ENCODE measurements around the gene CSTPP1.

GRCh38 chr11:46892109-46892508, 44.5 kb upstream of the CSTPP1 start:
- TF ChIP-seq, protein P1, sequence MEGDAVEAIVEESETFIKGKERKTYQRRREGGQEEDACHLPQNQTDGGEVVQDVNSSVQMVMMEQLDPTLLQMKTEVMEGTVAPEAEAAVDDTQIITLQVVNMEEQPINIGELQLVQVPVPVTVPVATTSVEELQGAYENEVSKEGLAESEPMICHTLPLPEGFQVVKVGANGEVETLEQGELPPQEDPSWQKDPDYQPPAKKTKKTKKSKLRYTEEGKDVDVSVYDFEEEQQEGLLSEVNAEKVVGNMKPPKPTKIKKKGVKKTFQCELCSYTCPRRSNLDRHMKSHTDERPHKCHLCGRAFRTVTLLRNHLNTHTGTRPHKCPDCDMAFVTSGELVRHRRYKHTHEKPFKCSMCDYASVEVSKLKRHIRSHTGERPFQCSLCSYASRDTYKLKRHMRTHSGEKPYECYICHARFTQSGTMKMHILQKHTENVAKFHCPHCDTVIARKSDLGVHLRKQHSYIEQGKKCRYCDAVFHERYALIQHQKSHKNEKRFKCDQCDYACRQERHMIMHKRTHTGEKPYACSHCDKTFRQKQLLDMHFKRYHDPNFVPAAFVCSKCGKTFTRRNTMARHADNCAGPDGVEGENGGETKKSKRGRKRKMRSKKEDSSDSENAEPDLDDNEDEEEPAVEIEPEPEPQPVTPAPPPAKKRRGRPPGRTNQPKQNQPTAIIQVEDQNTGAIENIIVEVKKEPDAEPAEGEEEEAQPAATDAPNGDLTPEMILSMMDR (IDR thresholded peaks at IDR 0.05), result no peak
- TF ChIP-seq EZH2 (IDR thresholded peaks at IDR 0.05), result no peak
- no peak for TF ChIP-seq EZH2phosphoT487 (IDR thresholded peaks at IDR 0.05)
